ENCODE measurements around the gene UGT1A6.

GRCh38 chr2:233668605-233669260 is 24.0 kb upstream of the UGT1A6 start:
- TF ChIP-seq, protein P1, sequence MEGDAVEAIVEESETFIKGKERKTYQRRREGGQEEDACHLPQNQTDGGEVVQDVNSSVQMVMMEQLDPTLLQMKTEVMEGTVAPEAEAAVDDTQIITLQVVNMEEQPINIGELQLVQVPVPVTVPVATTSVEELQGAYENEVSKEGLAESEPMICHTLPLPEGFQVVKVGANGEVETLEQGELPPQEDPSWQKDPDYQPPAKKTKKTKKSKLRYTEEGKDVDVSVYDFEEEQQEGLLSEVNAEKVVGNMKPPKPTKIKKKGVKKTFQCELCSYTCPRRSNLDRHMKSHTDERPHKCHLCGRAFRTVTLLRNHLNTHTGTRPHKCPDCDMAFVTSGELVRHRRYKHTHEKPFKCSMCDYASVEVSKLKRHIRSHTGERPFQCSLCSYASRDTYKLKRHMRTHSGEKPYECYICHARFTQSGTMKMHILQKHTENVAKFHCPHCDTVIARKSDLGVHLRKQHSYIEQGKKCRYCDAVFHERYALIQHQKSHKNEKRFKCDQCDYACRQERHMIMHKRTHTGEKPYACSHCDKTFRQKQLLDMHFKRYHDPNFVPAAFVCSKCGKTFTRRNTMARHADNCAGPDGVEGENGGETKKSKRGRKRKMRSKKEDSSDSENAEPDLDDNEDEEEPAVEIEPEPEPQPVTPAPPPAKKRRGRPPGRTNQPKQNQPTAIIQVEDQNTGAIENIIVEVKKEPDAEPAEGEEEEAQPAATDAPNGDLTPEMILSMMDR (IDR thresholded peaks at IDR 0.05 in 4 of 5, conservative IDR thresholded peaks at IDR 0.05 in 1 of 5) = no peak
- no peak for TF ChIP-seq POLR2A (IDR thresholded peaks at IDR 0.05)
